HepG2 (cell line): ENCODE measurements around the gene KARS1. TPM values are rescaled to one million over a fixed set of nuclear protein-coding genes. Genes with fewer than 3 reads are reported as not detected.
A peak's percentile ranks its signal among the peaks of the same experiment; 100 is the strongest.

Source experiments
- FOXK1 ChIP-seq: sonication (generic); formaldehyde crosslinking; IDR thresholded peaks from 2 replicates; pipeline ENCODE4 v1.4.0; 2020; ENCODE audit warnings: low read depth, missing genetic modification reagents, borderline replicate concordance
- HES4 ChIP-seq: sonication (generic); formaldehyde crosslinking; IDR thresholded peaks from 2 replicates; pipeline ENCODE4 v1.9.0; 2021; ENCODE audit warnings: mild to moderate bottlenecking, missing genetic modification reagents, borderline replicate concordance
- HOXA5 ChIP-seq: sonication (generic); formaldehyde crosslinking; IDR thresholded peaks from 2 replicates; pipeline ENCODE4 v1.4.0; 2020; ENCODE audit warnings: missing genetic modification reagents
- IKZF1 ChIP-seq: fragments of 450-650 bp; IDR thresholded peaks from 2 replicates; pipeline ENCODE4 v1.7.1; 2016
- LCORL ChIP-seq, 2 experiments: fragments of 450-650 bp in 1 of 2; sonication (generic) in 1 of 2; formaldehyde crosslinking in 1 of 2; IDR thresholded peaks; 2 replicates each; pipeline versions ENCODE4 v1.5.0 to v1.6.1; 2017 to 2020; ENCODE audit warnings: antibody characterized with exemption in 1 of 2, missing genetic modification reagents in 1 of 2
- MAFK ChIP-seq, 2 experiments: IDR thresholded peaks in 1 of 2; conservative IDR thresholded peaks in 1 of 2; 2 replicates each; pipeline ENCODE4 v1.6.1; 2011; ENCODE audit warnings: improper control_type of control experiment in 2 of 2, low read length in 2 of 2
- ZMYM3 ChIP-seq: sonication (generic); formaldehyde crosslinking; IDR thresholded peaks from 2 replicates; pipeline ENCODE4 v1.5.1; 2020; ENCODE audit warnings: mild to moderate bottlenecking, missing genetic modification reagents
- ZNF160 ChIP-seq: sonication (generic); formaldehyde crosslinking; IDR thresholded peaks from 2 replicates; pipeline ENCODE4 v1.8.0; 2022; ENCODE audit warnings: mild to moderate bottlenecking, inconsistent platforms, missing genetic modification reagents
- ZNF253 ChIP-seq: sonication (generic); formaldehyde crosslinking; IDR thresholded peaks from 2 replicates; pipeline ENCODE4 v1.8.0; 2022; ENCODE audit warnings: mild to moderate bottlenecking, missing genetic modification reagents, borderline replicate concordance
- ZNF383 ChIP-seq: sonication (generic); formaldehyde crosslinking; IDR thresholded peaks from 2 replicates; pipeline ENCODE4 v1.4.0; 2020; ENCODE audit warnings: missing genetic modification reagents, mild to moderate bottlenecking, borderline replicate concordance
- polyA plus RNA-seq, 8 experiments: library from polyadenylated mRNA; depleted of rRNA in 3 of 8; stranded (reverse) in 7 of 8; unstranded in 1 of 8; fragments of >200 nt; fragmentation: Illumina TruSeq in 4 of 8; extraction: Trizol in 4 of 8; gene quantifications; 2 replicates each; pipeline versions ENCODE4 v1.2.1 to v1.2.3, GENCODE V29; 2011 to 2016; ENCODE audit warnings: low read depth in 4 of 8, missing spikeins in 1 of 8, mixed read lengths in 1 of 8; ENCODE audit not compliant: insufficient read depth in 1 of 8
- total RNA-seq, 5 experiments: library from RNA; depleted of rRNA; stranded (reverse); fragments of >200 nt; fragmentation: Illumina TruSeq; extraction: Trizol; gene quantifications; 2 replicates each; pipeline ENCODE4 v1.2.3, GENCODE V29; 2016; ENCODE audit warnings: low read depth in 1 of 5
- TF ChIP-seq, protein P1 (sequence below): sonication (generic); formaldehyde crosslinking; IDR thresholded peaks from 2 replicates; pipeline ENCODE4 v1.4.0; 2020; ENCODE audit warnings: low read depth, mild to moderate bottlenecking, missing genetic modification reagents
- TF ChIP-seq, protein P2 (sequence below): sonication (generic); formaldehyde crosslinking; IDR thresholded peaks from 2 replicates; pipeline ENCODE4 v1.9.0; 2021; ENCODE audit warnings: missing genetic modification reagents, borderline replicate concordance
- TF ChIP-seq, protein P3 (sequence below): sonication (generic); formaldehyde crosslinking; IDR thresholded peaks from 2 replicates; pipeline ENCODE4 v1.4.0; 2020; ENCODE audit warnings: mild to moderate bottlenecking, missing genetic modification reagents
- TF ChIP-seq, protein P4 (sequence below): sonication (generic); formaldehyde crosslinking; IDR thresholded peaks from 2 replicates; pipeline ENCODE4 v1.4.0; 2020; ENCODE audit warnings: mild to moderate bottlenecking, missing genetic modification reagents

Gene KARS1
- total and polyA plus RNA-seq, 2 of the 13 experiments (the other 11 are each of a cell fraction or from before 2014, with no cell fraction given) = 141 to 276 TPM

DNA sequence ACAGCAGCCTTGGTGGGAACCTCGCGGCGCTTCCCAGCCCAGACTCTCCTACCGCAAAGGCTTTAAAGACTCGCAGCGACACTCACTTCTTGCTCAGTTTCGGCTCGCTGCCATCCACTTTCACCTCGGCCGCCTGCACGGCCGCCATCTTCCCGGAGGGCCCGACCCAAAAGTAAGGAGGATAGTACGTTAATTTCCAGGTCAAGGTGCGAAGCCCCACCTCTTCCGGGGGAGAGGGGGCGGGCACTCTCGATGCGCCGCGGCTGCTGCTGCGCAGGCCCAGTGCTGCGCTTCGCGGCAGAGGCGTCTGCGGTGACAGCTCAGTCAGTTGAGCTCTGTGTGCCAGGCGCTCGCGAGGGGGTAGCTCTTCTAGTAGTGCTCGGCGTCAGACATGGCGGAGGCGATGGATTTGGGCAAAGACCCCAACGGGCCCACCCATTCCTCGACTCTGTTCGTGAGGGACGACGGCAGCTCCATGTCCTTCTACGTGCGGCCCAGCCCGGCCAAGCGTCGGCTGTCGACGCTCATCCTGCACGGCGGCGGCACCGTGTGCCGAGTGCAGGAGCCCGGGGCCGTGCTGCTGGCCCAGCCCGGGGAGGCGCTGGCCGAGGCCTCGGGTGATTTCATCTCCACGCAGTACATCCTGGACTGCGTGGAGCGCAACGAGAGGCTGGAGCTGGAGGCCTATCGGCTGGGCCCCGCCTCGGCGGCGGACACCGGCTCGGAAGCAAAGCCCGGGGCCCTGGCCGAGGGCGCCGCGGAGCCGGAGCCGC, at the start of gene KARS1, which contains the start of gene TERF2IP (continued):
- TF ChIP-seq, protein P1, sequence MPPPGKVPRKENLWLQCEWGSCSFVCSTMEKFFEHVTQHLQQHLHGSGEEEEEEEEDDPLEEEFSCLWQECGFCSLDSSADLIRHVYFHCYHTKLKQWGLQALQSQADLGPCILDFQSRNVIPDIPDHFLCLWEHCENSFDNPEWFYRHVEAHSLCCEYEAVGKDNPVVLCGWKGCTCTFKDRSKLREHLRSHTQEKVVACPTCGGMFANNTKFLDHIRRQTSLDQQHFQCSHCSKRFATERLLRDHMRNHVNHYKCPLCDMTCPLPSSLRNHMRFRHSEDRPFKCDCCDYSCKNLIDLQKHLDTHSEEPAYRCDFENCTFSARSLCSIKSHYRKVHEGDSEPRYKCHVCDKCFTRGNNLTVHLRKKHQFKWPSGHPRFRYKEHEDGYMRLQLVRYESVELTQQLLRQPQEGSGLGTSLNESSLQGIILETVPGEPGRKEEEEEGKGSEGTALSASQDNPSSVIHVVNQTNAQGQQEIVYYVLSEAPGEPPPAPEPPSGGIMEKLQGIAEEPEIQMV (CRISPR knock-in tag) = peak; percentile 23
- TF ChIP-seq FOXK1 = no peak; the same call in 1 of the 2 replicates
- TF ChIP-seq ZNF383 (CRISPR knock-in tag) = no peak
- peak; percentile 80 for TF ChIP-seq HES4 (CRISPR knock-in tag)
- TF ChIP-seq, protein P2, sequence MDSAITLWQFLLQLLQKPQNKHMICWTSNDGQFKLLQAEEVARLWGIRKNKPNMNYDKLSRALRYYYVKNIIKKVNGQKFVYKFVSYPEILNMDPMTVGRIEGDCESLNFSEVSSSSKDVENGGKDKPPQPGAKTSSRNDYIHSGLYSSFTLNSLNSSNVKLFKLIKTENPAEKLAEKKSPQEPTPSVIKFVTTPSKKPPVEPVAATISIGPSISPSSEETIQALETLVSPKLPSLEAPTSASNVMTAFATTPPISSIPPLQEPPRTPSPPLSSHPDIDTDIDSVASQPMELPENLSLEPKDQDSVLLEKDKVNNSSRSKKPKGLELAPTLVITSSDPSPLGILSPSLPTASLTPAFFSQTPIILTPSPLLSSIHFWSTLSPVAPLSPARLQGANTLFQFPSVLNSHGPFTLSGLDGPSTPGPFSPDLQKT = no peak; the same call in 1 of the 2 replicates
- TF ChIP-seq, protein P3, sequence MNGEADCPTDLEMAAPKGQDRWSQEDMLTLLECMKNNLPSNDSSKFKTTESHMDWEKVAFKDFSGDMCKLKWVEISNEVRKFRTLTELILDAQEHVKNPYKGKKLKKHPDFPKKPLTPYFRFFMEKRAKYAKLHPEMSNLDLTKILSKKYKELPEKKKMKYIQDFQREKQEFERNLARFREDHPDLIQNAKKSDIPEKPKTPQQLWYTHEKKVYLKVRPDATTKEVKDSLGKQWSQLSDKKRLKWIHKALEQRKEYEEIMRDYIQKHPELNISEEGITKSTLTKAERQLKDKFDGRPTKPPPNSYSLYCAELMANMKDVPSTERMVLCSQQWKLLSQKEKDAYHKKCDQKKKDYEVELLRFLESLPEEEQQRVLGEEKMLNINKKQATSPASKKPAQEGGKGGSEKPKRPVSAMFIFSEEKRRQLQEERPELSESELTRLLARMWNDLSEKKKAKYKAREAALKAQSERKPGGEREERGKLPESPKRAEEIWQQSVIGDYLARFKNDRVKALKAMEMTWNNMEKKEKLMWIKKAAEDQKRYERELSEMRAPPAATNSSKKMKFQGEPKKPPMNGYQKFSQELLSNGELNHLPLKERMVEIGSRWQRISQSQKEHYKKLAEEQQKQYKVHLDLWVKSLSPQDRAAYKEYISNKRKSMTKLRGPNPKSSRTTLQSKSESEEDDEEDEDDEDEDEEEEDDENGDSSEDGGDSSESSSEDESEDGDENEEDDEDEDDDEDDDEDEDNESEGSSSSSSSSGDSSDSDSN = peak; percentile 98
- no peak for TF ChIP-seq ZMYM3 (CRISPR knock-in tag)
- TF ChIP-seq ZNF160 (CRISPR knock-in tag) = 0 out of 2 replicates have a peak, but pooled peaks have one; percentile 75
- TF ChIP-seq LCORL (IDR thresholded peaks at IDR 0.05) = peak; percentile 24; the same call in 1 of the 2 replicates
- peak; percentile 59; the same call in 1 of the 2 replicates for TF ChIP-seq LCORL (CRISPR knock-in tag; IDR thresholded peaks at IDR 0.05)
- TF ChIP-seq IKZF1 = no peak
- TF ChIP-seq, protein P4, sequence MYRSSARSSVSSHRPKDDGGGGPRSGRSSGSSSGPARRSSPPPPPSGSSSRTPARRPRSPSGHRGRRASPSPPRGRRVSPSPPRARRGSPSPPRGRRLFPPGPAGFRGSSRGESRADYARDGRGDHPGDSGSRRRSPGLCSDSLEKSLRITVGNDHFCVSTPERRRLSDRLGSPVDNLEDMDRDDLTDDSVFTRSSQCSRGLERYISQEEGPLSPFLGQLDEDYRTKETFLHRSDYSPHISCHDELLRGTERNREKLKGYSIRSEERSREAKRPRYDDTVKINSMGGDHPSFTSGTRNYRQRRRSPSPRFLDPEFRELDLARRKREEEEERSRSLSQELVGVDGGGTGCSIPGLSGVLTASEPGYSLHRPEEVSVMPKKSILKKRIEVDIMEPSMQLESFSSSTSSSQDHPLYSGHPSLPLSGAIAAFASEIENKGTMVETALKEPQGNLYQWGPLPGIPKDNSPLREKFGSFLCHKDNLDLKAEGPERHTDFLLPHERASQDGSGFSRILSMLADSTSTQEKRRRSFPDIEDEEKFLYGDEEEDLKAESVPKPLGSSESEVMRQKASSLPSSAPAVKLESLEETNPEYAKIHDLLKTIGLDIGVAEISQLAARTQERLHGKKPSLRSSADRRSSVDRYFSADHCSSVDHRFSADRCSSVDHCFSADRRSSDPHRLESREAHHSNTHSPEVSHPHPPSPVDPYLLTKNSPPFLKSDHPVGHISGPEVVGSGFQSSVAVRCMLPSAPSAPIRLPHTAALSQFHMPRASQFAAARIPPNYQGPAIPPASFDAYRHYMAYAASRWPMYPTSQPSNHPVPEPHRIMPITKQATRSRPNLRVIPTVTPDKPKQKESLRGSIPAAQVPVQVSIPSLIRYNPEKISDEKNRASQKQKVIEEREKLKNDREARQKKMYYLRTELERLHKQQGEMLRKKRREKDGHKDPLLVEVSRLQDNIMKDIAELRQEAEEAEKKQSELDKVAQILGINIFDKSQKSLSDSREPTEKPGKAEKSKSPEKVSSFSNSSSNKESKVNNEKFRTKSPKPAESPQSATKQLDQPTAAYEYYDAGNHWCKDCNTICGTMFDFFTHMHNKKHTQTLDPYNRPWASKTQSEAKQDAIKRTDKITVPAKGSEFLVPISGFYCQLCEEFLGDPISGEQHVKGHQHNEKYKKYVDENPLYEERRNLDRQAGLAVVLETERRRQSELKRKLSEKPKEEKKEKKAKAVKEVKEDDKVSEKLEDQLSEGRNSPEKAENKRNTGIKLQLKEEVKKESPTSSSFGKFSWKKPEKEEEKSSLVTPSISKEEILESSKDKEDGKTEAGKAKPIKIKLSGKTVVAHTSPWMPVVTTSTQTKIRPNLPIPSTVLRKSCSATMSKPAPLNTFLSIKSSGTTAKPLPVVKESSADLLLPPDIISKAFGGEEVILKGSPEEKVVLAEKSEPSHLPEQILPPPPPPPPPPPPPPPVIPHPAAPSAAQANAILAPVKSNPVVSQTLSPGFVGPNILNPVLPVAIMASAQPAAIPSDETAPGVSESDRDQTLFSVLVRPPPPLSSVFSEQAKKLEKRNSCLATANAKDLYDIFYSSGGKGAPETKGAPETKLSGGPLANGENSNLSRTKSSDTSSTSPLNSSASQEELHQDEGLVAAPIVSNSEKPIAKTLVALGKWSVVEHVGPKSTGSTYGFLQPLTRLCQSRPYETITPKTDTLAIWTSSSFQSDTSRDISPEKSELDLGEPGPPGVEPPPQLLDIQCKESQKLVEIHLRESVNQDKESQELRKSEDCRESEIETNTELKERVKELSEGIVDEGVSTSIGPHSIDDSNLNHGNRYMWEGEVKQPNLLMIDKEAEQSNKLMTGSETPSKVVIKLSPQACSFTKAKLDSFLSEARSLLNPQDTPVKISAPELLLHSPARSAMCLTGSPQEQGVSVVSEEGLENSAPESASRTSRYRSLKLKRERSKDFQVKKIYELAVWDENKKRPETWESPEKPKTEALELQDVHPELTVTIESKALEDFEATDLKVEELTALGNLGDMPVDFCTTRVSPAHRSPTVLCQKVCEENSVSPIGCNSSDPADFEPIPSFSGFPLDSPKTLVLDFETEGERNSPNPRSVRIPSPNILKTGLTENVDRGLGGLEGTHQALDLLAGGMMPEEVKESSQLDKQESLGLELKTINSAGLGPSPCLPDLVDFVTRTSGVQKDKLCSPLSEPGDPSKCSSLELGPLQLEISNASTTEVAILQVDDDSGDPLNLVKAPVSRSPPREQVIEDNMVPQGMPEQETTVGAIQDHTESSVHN (CRISPR knock-in tag) = no peak
- peak; percentile 92 for TF ChIP-seq HOXA5 (CRISPR knock-in tag)
- 0 out of 2 replicates have a peak, but pooled peaks have one; percentile 48 for TF ChIP-seq ZNF253 (CRISPR knock-in tag)
- no peak for TF ChIP-seq MAFK (conservative IDR thresholded peaks at IDR 0.05 in 1 of 2, IDR thresholded peaks at IDR 0.05 in 1 of 2; ENCODE audit: low read length in 2 of 2)
